ENCODE measurements around the gene SMIM7. TPM values are rescaled to one million over a fixed set of nuclear protein-coding genes. Genes with fewer than 3 reads are reported as not detected.
A peak's percentile ranks its signal among the peaks of the same experiment; 100 is the strongest.

SMIM7 gene
- total RNA-seq, 6 donors from 2014 or later, result 71.8 to 129 (median 80.4) TPM

DNA sequence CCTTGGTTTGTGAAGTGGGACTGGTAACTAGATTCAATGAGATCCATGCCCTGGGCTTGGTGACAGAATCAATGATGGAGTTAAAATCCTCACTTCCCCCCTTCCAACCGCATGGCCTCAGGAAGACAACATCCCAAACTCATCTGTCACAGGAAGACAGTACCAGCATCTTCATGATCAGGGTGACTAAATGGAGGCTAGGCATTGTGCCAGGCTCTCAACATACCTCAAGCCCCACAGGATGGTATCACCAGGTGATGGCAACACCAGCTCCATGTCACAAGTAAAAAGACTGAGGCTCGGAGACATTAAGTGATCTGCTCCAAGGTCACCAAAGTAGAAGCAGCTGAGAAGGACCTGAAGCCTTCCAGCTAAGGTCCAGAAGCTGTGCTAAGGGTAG is 46.1 kb downstream of the SMIM7 start:
- H3K4me3 ChIP-seq, result no peak overlapping the region
- H3K4me1 ChIP-seq, result peaks cover 42 to 83% (median 53%) of the 10 kb centered on the region in 4 donors
- H3K9me3 ChIP-seq, result no peaks in the 10 kb centered on the region
- ATAC-seq (ENCODE audit: low FRiP score in 2 of 2) (no peak), DNase-seq (no peak)
- no peaks in the 10 kb centered on the region for H3K36me3 ChIP-seq
- H3K27ac ChIP-seq, result no peak overlapping the region
- WGBS, 2 donors, result 81 to 90% methylated on average over 2 of the region's 2 CpGs
- H3K27me3 ChIP-seq, result no peaks in the 10 kb centered on the region
- TF ChIP-seq EP300 (IDR thresholded peaks at IDR 0.05) (no peak), POLR2AphosphoS5 (IDR thresholded peaks at IDR 0.05) (no peak), CTCF (IDR thresholded peaks at IDR 0.05) (no peak), POLR2A (IDR thresholded peaks at IDR 0.05) (no peak)

DNA sequence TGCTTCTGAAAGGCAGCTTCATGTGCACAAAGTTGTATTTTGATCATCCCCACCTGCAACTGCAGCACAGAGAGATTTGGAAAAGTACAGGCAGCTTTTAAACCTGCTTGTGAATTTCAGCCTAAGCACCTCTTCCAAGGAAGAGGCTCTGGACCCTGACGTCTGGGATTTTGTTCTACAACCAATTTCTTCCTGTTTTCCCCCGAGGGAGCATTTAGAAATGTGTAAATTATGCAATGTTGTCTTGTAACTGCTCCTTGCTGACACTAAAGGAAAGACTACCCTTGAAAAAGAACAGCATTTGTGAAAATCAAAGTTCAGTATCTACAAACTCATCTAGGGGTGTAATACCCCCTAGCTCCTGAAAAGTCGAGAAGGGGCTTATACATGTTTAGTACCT is 47.3 kb downstream of the SMIM7 start:
- Histone ChIP-seq H3K27ac (peak overlapping the region in 3 of 4 donors; percentile 47 to 67 (median 55)), H3K36me3 (no peaks in the 10 kb centered on the region), H3K9me3 (no peaks in the 10 kb centered on the region), H3K4me1 (peaks cover 53 to 84% (median 65%) of the 10 kb centered on the region in 4 donors), H3K4me3 (no peak overlapping the region), H3K27me3 (no peaks in the 10 kb centered on the region)
- 38 to 57% methylated on average over 3 of the region's 3 CpGs for WGBS, 2 donors
- DNase-seq (no peak), ATAC-seq (ENCODE audit: low FRiP score in 2 of 2) (no peak)
- TF ChIP-seq EP300 (IDR thresholded peaks at IDR 0.05), result no peak
- TF ChIP-seq POLR2AphosphoS5 (IDR thresholded peaks at IDR 0.05), result no peak
- no peak for TF ChIP-seq CTCF (IDR thresholded peaks at IDR 0.05)
- TF ChIP-seq POLR2A (IDR thresholded peaks at IDR 0.05), result peak in 1 of 4 donors; percentile 36

GRCh38 chr19:16611121-16611520 is 48.8 kb downstream of the SMIM7 start:
- no peak overlapping the region for H3K4me3 ChIP-seq
- peak; percentile 48 to 84 for ATAC-seq (ENCODE audit: low FRiP score in 2 of 2)
- peak in 1 of 2 donors; percentile 82 for DNase-seq
- no peaks in the 10 kb centered on the region for H3K9me3 ChIP-seq
- H3K27ac ChIP-seq, result peak overlapping the region in 3 of 4 donors; percentile 55 to 57 (median 57)
- H3K4me1 ChIP-seq, result peaks cover 58 to 83% (median 70%) of the 10 kb centered on the region in 4 donors
- H3K27me3 ChIP-seq, result no peaks in the 10 kb centered on the region
- peaks cover 0 to 8% (median 0%) of the 10 kb centered on the region in 4 donors for H3K36me3 ChIP-seq
- 61 to 72% methylated on average over 6 of the region's 6 CpGs for WGBS, 2 donors
- TF ChIP-seq POLR2A (IDR thresholded peaks at IDR 0.05) (peak in 1 of 4 donors; percentile 23), EP300 (IDR thresholded peaks at IDR 0.05) (peak in 3 of 4 donors; percentile 13 to 91 (median 47)), POLR2AphosphoS5 (IDR thresholded peaks at IDR 0.05) (peak in 1 of 2 donors; percentile 60), CTCF (IDR thresholded peaks at IDR 0.05) (no peak)

DNA sequence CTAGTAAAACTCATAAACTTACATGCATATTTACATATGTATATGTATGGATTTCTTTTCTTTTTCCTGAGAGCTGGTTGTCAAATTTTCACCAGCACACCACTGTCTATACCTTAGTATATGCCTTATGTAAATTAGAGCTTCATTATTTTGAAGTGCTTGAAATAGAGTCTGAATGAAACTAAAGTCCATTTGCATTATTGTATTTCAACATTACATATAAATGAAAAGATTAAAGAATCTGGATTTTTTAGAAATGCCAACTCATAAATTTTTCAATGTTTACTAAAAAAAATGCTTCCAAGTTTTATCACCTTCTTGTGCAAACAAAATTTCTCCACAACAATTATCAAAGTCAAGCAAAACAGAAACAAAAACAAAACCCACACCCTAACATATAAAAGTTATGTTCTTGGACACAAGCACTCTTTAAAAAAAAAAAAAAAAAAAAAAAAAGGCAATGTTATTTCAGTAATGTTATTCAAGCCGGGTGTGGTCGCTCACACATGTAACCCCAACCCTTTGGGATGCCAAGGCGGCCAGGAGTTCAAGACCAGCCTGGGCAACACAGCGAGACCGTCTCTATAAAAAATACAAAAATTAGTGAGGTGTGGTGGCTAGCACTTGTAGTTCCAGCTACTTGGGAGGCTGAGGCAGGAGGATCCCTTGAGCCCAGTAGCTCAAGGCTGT is 50.3 kb downstream of the SMIM7 start:
- DNase-seq (no peak), ATAC-seq (ENCODE audit: low FRiP score in 2 of 2) (no peak)
- Histone ChIP-seq H3K4me3 (no peak overlapping the region), H3K9me3 (no peaks in the 10 kb centered on the region), H3K36me3 (peaks cover 0 to 8% (median 0%) of the 10 kb centered on the region in 4 donors), H3K27me3 (no peaks in the 10 kb centered on the region), H3K27ac (peak overlapping the region in 2 of 4 donors; percentile 17 to 57), H3K4me1 (peaks cover 57 to 84% (median 69%) of the 10 kb centered on the region in 4 donors)
- no peak for TF ChIP-seq CTCF (IDR thresholded peaks at IDR 0.05)
- 75 to 90% methylated on average over 5 of the region's 5 CpGs for WGBS, 2 donors
